Vagina (tissue), 2 donors: ENCODE data around the gene GPER1.

Experiments used
- CTCF ChIP-seq, 3 experiments: fragments of 450-650 bp in 2 of 3; fragments of 200-600 bp in 1 of 3; sonication (generic) in 1 of 3; IDR thresholded peaks; one replicate each; pipeline ENCODE4 v1.5.1; 2017 to 2019; ENCODE audit warnings: antibody characterized with exemption in 3 of 3, mild to moderate bottlenecking in 2 of 3, moderate library complexity in 2 of 3
- POLR2A ChIP-seq, 2 donors: fragments of 450-650 bp; IDR thresholded peaks; one replicate each; pipeline ENCODE4 v1.6.1; 2017; ENCODE audit warnings: antibody characterized with exemption in 2 of 2, mild to moderate bottlenecking in 2 of 2, moderate library complexity in 2 of 2
- POLR2AphosphoS5 ChIP-seq, 2 donors: sonication (generic); formaldehyde crosslinking; IDR thresholded peaks; one replicate each; pipeline ENCODE4 v1.9.0; 2017; ENCODE audit warnings: antibody characterized with exemption in 2 of 2, mild to moderate bottlenecking in 2 of 2, low read depth in 1 of 2; ENCODE audit not compliant: insufficient read depth in 1 of 2

GRCh38 chr7:1119201-1119600 is 31.3 kb downstream of the GPER1 start:
- no peak for TF ChIP-seq POLR2A (IDR thresholded peaks at IDR 0.05)
- TF ChIP-seq CTCF (IDR thresholded peaks at IDR 0.05) = no peak
- no peak for TF ChIP-seq POLR2AphosphoS5 (IDR thresholded peaks at IDR 0.05; ENCODE audit: insufficient read depth in 1 of 2, low read depth in 1 of 2)
